HepG2 (cell line): Measurements from ENCODE around the gene RHBDF2. TPM values are rescaled to one million over a fixed set of nuclear protein-coding genes. Genes with fewer than 3 reads are reported as not detected.

Experiments
- AKAP8 ChIP-seq: sonication (generic); formaldehyde crosslinking; IDR thresholded peaks from 2 replicates; pipeline ENCODE4 v1.5.1; 2020; ENCODE audit warnings: mild to moderate bottlenecking, missing genetic modification reagents
- ATF1 ChIP-seq: IDR thresholded peaks from 2 replicates; pipeline ENCODE4 v1.6.1; 2016; ENCODE audit warnings: mild to moderate bottlenecking, control low read depth
- CEBPB ChIP-seq: IDR thresholded peaks from 2 replicates; pipeline ENCODE4 v1.6.1; 2011; ENCODE audit warnings: low read depth, low read length, improper control_type of control experiment, borderline replicate concordance
- ELF3 ChIP-seq: IDR thresholded peaks from 2 replicates; pipeline ENCODE4 v1.6.1; 2016; ENCODE audit warnings: missing genetic modification reagents, missing compliant biosample characterization
- FOXJ3 ChIP-seq: sonication (generic); formaldehyde crosslinking; IDR thresholded peaks from 2 replicates; pipeline ENCODE4 v1.4.0; 2020; ENCODE audit warnings: missing genetic modification reagents, mild to moderate bottlenecking, borderline replicate concordance
- FOXK2 ChIP-seq: fragments of 450-650 bp; IDR thresholded peaks from 2 replicates; pipeline ENCODE4 v1.6.1; 2016
- GLI4 ChIP-seq: sonication (generic); formaldehyde crosslinking; IDR thresholded peaks from 2 replicates; pipeline ENCODE4 v1.5.1; 2020; ENCODE audit warnings: missing genetic modification reagents, mild to moderate bottlenecking, moderate library complexity, borderline replicate concordance
- HCFC1 ChIP-seq: fragments of 150-350 bp; IDR thresholded peaks from 2 replicates; pipeline ENCODE4 v1.6.1; 2014; ENCODE audit warnings: low read depth, low read length
- HNF1B ChIP-seq: sonication (generic); formaldehyde crosslinking; IDR thresholded peaks from 2 replicates; pipeline ENCODE4 v1.5.1; 2020; ENCODE audit warnings: mild to moderate bottlenecking, moderate library complexity, missing genetic modification reagents
- HNRNPLL ChIP-seq: fragments of 200-400 bp; formaldehyde crosslinking; IDR thresholded peaks from 2 replicates; pipeline ENCODE4 v1.6.1; 2017; ENCODE audit warnings: mild to moderate bottlenecking, low read depth, low read length; ENCODE audit not compliant: poor library complexity, severe bottlenecking
- HOXA3 ChIP-seq: sonication (generic); formaldehyde crosslinking; IDR thresholded peaks from 2 replicates; pipeline ENCODE4 v1.5.0; 2020; ENCODE audit warnings: missing genetic modification reagents
- IKZF5 ChIP-seq: IDR thresholded peaks from 2 replicates; pipeline ENCODE4 v1.6.1; 2018; ENCODE audit warnings: missing genetic modification reagents, mild to moderate bottlenecking, missing compliant biosample characterization
- KLF11 ChIP-seq: IDR thresholded peaks from 2 replicates; pipeline ENCODE4 v1.6.1; 2016; ENCODE audit warnings: missing compliant biosample characterization
- MAF1 ChIP-seq: sonication (generic); formaldehyde crosslinking; IDR thresholded peaks from 2 replicates; pipeline ENCODE4 v1.5.0; 2020; ENCODE audit warnings: missing genetic modification reagents, borderline replicate concordance
- MYC ChIP-seq: sonication (generic); formaldehyde crosslinking; IDR thresholded peaks from 2 replicates; pipeline ENCODE4 v1.9.0; 2021; ENCODE audit warnings: missing genetic modification reagents, borderline replicate concordance
- RARA ChIP-seq: IDR thresholded peaks from 2 replicates; pipeline ENCODE4 v1.6.1; 2016; ENCODE audit warnings: missing genetic modification reagents, missing compliant biosample characterization
- RFXANK ChIP-seq: IDR thresholded peaks from 2 replicates; pipeline ENCODE4 v1.6.1; 2016
- SMYD3 ChIP-seq: sonication (generic); formaldehyde crosslinking; IDR thresholded peaks from 2 replicates; pipeline ENCODE4 v1.8.1; 2023; ENCODE audit warnings: mild to moderate bottlenecking, missing genetic modification reagents
- THAP8 ChIP-seq: sonication (generic); formaldehyde crosslinking; IDR thresholded peaks from 2 replicates; pipeline ENCODE4 v1.5.1; 2020; ENCODE audit warnings: missing genetic modification reagents, mild to moderate bottlenecking, borderline replicate concordance
- ZFP41 ChIP-seq: sonication (generic); formaldehyde crosslinking; IDR thresholded peaks from 2 replicates; pipeline ENCODE4 v1.4.0; 2020; ENCODE audit warnings: mild to moderate bottlenecking, missing genetic modification reagents, borderline replicate concordance
- ZNF317 ChIP-seq: sonication (generic); formaldehyde crosslinking; IDR thresholded peaks from 2 replicates; pipeline ENCODE4 v1.5.0; 2020; ENCODE audit warnings: mild to moderate bottlenecking, missing genetic modification reagents
- ZNF580 ChIP-seq: IDR thresholded peaks from 2 replicates; pipeline ENCODE4 v1.6.1; 2016; ENCODE audit warnings: low read depth, borderline replicate concordance
- ZNF670 ChIP-seq: sonication (generic); formaldehyde crosslinking; IDR thresholded peaks from 2 replicates; pipeline ENCODE4 v1.8.0; 2022; ENCODE audit warnings: mild to moderate bottlenecking, missing genetic modification reagents, borderline replicate concordance
- ZNF746 ChIP-seq: sonication (generic); formaldehyde crosslinking; IDR thresholded peaks from 2 replicates; pipeline ENCODE4 v1.8.0; 2022; ENCODE audit warnings: mild to moderate bottlenecking, missing genetic modification reagents
- ZNF749 ChIP-seq: sonication (generic); formaldehyde crosslinking; IDR thresholded peaks from 2 replicates; pipeline ENCODE4 v1.8.0; 2022; ENCODE audit warnings: mild to moderate bottlenecking, missing genetic modification reagents, moderate library complexity, borderline replicate concordance
- ZNF761 ChIP-seq: sonication (generic); formaldehyde crosslinking; conservative IDR thresholded peaks from 2 replicates; pipeline ENCODE4 v1.4.0; 2020; ENCODE audit warnings: mild to moderate bottlenecking, missing genetic modification reagents
- ZSCAN21 ChIP-seq: sonication (generic); formaldehyde crosslinking; IDR thresholded peaks from 2 replicates; pipeline ENCODE4 v1.8.0; 2022; ENCODE audit warnings: mild to moderate bottlenecking, missing genetic modification reagents, moderate library complexity, borderline replicate concordance
- polyA plus RNA-seq, 8 experiments: library from polyadenylated mRNA; depleted of rRNA in 3 of 8; stranded (reverse) in 7 of 8; unstranded in 1 of 8; fragments of >200 nt; fragmentation: Illumina TruSeq in 4 of 8; extraction: Trizol in 4 of 8; gene quantifications; 2 replicates each; pipeline versions ENCODE4 v1.2.1 to v1.2.3, GENCODE V29; 2011 to 2016; ENCODE audit warnings: low read depth in 4 of 8, missing spikeins in 1 of 8, mixed read lengths in 1 of 8; ENCODE audit not compliant: insufficient read depth in 1 of 8
- total RNA-seq, 5 experiments: library from RNA; depleted of rRNA; stranded (reverse); fragments of >200 nt; fragmentation: Illumina TruSeq; extraction: Trizol; gene quantifications; 2 replicates each; pipeline ENCODE4 v1.2.3, GENCODE V29; 2016; ENCODE audit warnings: low read depth in 1 of 5

Gene RHBDF2
- total and polyA plus RNA-seq, 2 of the 13 experiments (the other 11 are each of a cell fraction or from before 2014, with no cell fraction given): 7.8 to 24.2 TPM

GRCh38 chr17:76497979-76498875 lies 3.0 kb downstream of the RHBDF2 start (continued):
- TF ChIP-seq ZNF580 (CRISPR knock-in tag) (peak; percentile 18; the same call in 1 of the 2 replicates), ZNF317 (peak; percentile 73; the same call in 1 of the 2 replicates), ZNF749 (peak; percentile 52; the same call in 1 of the 2 replicates), HOXA3 (CRISPR knock-in tag) (peak; percentile 33; the same call in 1 of the 2 replicates), ATF1 (CRISPR knock-in tag) (no peak), KLF11 (CRISPR knock-in tag) (no peak; the same call in 1 of the 2 replicates), IKZF5 (CRISPR knock-in tag) (peak; percentile 54), FOXK2 (no peak), ZNF670 (peak; percentile 89; the same call in 1 of the 2 replicates), SMYD3 (CRISPR knock-in tag) (no peak), FOXJ3 (CRISPR knock-in tag) (no peak), RFXANK (CRISPR knock-in tag) (no peak), ZNF746 (CRISPR knock-in tag) (0 out of 2 replicates have a peak, but pooled peaks have one; percentile 60), ZSCAN21 (peak; percentile 65), THAP8 (0 out of 2 replicates have a peak, but pooled peaks have one; percentile 48), ZNF761 (CRISPR knock-in tag) (peak; percentile 64; the same call in 1 of the 2 replicates), MAF1 (CRISPR knock-in tag) (no peak), RARA (CRISPR knock-in tag) (peak; percentile 44), MYC (CRISPR knock-in tag) (peak; percentile 81; the same call in 1 of the 2 replicates), ELF3 (peak; percentile 29; the same call in 1 of the 2 replicates), CEBPB (no peak), HNRNPLL (peak; percentile 71), GLI4 (peak; percentile 89; the same call in 1 of the 2 replicates), HNF1B (peak; percentile 73; the same call in 1 of the 2 replicates), AKAP8 (CRISPR knock-in tag) (peak; percentile 98), HCFC1 (no peak), ZFP41 (peak; percentile 73; the same call in 1 of the 2 replicates)
